GM12878 (cell line): Measurements from ENCODE around the gene NCOA6. TPM values are rescaled to one million over a fixed set of nuclear protein-coding genes. Genes with fewer than 3 reads are reported as not detected.

Experiments used
- ATAC-seq: fragments of 200-7000 bp; cut with Tn5 transposase; 3 replicates; pipeline ENCODE4 v1.9.1; 2020; ENCODE audit warnings: mild to moderate bottlenecking, moderate library complexity
- BruUV-seq: library from RNA; stranded (reverse); fragments of 400-500 nt; replicated peaks from 2 replicates; lab custom pipeline; 2021; lab: Mats Ljungman, UMichigan
- CTCF ChIA-PET: fragments of 300-600 bp; sonication (Branson Sonifier 250); formaldehyde crosslinking; extraction: SDS; loops from one replicate; lab custom pipeline; 2021; ENCODE audit warnings: inconsistent platforms; lab: Yijun Ruan, JAX
- POLR2A ChIA-PET: fragments of 350-600 bp; formaldehyde crosslinking; extraction: SDS; loops from one replicate; lab custom pipeline; 2021; ENCODE audit warnings: inconsistent platforms; lab: Charles Lee
- RAD21 ChIA-PET: fragments of 300-600 bp; sonication (Branson Sonifier 250); formaldehyde crosslinking; loops from one replicate; lab custom pipeline; 2023; ENCODE audit warnings: antibody characterized with exemption; ENCODE audit not compliant: unreplicated experiment; lab: Charles Lee
- SMC1A ChIA-PET: fragments of 300-600 bp; sonication (Branson Sonifier 250); formaldehyde crosslinking; loops from one replicate; lab custom pipeline; 2023; ENCODE audit not compliant: unreplicated experiment, uncharacterized antibody; lab: Charles Lee
- DNase-seq: peaks from one replicate; pipeline ENCODE4 v3.0.0-alpha.2; 2011; ENCODE audit warnings: low read depth, low spot score
- FAIRE-seq: peaks from 3 replicates; lab custom pipeline; 2011; peaks lifted over from hg19 to GRCh38; lab: Jason Lieb, UNC
- H2AFZ ChIP-seq: 2 replicates; pipeline ENCODE4 v1.6.0; 2011; ENCODE audit warnings: low read depth, low read length, control low read depth; ENCODE audit not compliant: control insufficient read depth
- H3K27ac ChIP-seq: 2 replicates; pipeline ENCODE4 v1.5.1; 2011; ENCODE audit warnings: control low read depth; ENCODE audit not compliant: control insufficient read depth, insufficient read depth
- H3K27me3 ChIP-seq, 2 experiments: replicated peaks in 1 of 2; 2 replicates each; pipeline versions ENCODE4 v1.6.0 to v1.6.1; 2011; ENCODE audit warnings: low read length in 1 of 2; ENCODE audit not compliant: control insufficient read depth in 2 of 2, insufficient read depth in 2 of 2
- H3K36me3 ChIP-seq, 2 experiments: 2 replicates each; pipeline ENCODE4 v1.5.1; 2011; ENCODE audit warnings: low read length in 1 of 2; ENCODE audit not compliant: control insufficient read depth in 2 of 2, insufficient read depth in 2 of 2
- H3K4me1 ChIP-seq: 2 replicates; pipeline ENCODE4 v1.6.1; 2011; ENCODE audit warnings: mild to moderate bottlenecking, low read length, moderate library complexity, mixed read lengths; ENCODE audit not compliant: control insufficient read depth, insufficient read depth
- H3K4me2 ChIP-seq: 2 replicates; pipeline ENCODE4 v1.6.0; 2011; ENCODE audit warnings: control low read depth; ENCODE audit not compliant: control insufficient read depth, insufficient read depth
- H3K4me3 ChIP-seq: fragments of 200-600 bp; sonication (generic); 2 replicates; pipeline ENCODE4 v1.5.1; 2016
- H3K79me2 ChIP-seq: 2 replicates; pipeline ENCODE4 v1.6.0; 2011; ENCODE audit warnings: low read length; ENCODE audit not compliant: control insufficient read depth, insufficient read depth
- H3K9ac ChIP-seq: 2 replicates; pipeline ENCODE4 v1.8.0; 2011; ENCODE audit warnings: low read length, control low read depth, mixed read lengths; ENCODE audit not compliant: control insufficient read depth, insufficient read depth
- H3K9me3 ChIP-seq: replicated peaks from 3 replicates; pipeline ENCODE4 v1.5.1; 2011; ENCODE audit warnings: mild to moderate bottlenecking, low read length; ENCODE audit not compliant: control insufficient read depth, insufficient read depth
- H4K20me1 ChIP-seq: 2 replicates; pipeline ENCODE4 v1.6.0; 2011; ENCODE audit not compliant: control insufficient read depth, insufficient read depth
- BCLAF1 ChIP-seq: fragments of 450-650 bp; IDR thresholded peaks from 2 replicates; pipeline ENCODE4 v1.6.1; 2017; ENCODE audit warnings: antibody characterized with exemption, mild to moderate bottlenecking, moderate library complexity
- CTCF ChIP-seq, 3 experiments: IDR thresholded peaks in 2 of 3; conservative IDR thresholded peaks in 1 of 3; 2 replicates each; pipeline ENCODE4 v1.5.1; 2011; ENCODE audit warnings: low read depth in 3 of 3, low read length in 3 of 3, mild to moderate bottlenecking in 3 of 3, control low read depth in 2 of 3, moderate library complexity in 2 of 3, inconsistent platforms in 1 of 3, mixed read lengths in 1 of 3; ENCODE audit not compliant: control insufficient read depth in 2 of 3, insufficient read depth in 1 of 3; ENCODE audit errors: extremely low read depth in 1 of 3
- EED ChIP-seq: sonication (generic); IDR thresholded peaks from 2 replicates; pipeline ENCODE4 v1.6.1; 2016; ENCODE audit warnings: antibody characterized with exemption, low read depth
- EZH2 ChIP-seq: IDR thresholded peaks from 2 replicates; pipeline ENCODE4 v1.6.1; 2012; ENCODE audit warnings: low read depth, mild to moderate bottlenecking, control low read depth, inconsistent platforms, low read length, borderline replicate concordance; ENCODE audit not compliant: control insufficient read depth
- JUND ChIP-seq: IDR thresholded peaks from 2 replicates; pipeline ENCODE4 v1.6.1; 2012; ENCODE audit warnings: low read depth, mild to moderate bottlenecking, low read length, improper control_type of control experiment, moderate library complexity
- NKRF ChIP-seq: fragments of 450-650 bp; conservative IDR thresholded peaks from 2 replicates; pipeline ENCODE4 v1.6.1; 2017; ENCODE audit warnings: mild to moderate bottlenecking, moderate library complexity
- POLR2AphosphoS5 ChIP-seq: IDR thresholded peaks from 2 replicates; pipeline ENCODE4 v1.6.1; 2011; ENCODE audit warnings: mild to moderate bottlenecking, low read length, inconsistent platforms
- ZNF687 ChIP-seq: fragments of 450-650 bp; IDR thresholded peaks from 2 replicates; pipeline ENCODE4 v1.6.1; 2017; ENCODE audit warnings: mild to moderate bottlenecking, moderate library complexity
- WGBS: methylation state at CpG from one replicate; pipeline ENCODE4 v1.1.6; 2016; ENCODE audit warnings: low lambda C conversion rate; ENCODE audit not compliant: insufficient replicate concordance, insufficient coverage; ENCODE audit errors: missing lambda C conversion rate; 5-methylcytosine and 5-hydroxymethylcytosine counted together
- in situ Hi-C: fragments of 300-500 bp; cut with MboI; formaldehyde crosslinking; loops from 9 replicates; pipeline ENCODE4 v1.14.3; 2018; ENCODE audit warnings: mixed read lengths
- intact Hi-C: fragments of 100-400 bp; cut with micrococcal nuclease; formaldehyde crosslinking; loops from one replicate; pipeline ENCODE4 v1.14.2; 2022; ENCODE audit not compliant: unreplicated experiment
- polyA plus RNA-seq, 11 experiments: library from polyadenylated mRNA; depleted of rRNA in 4 of 11; unstranded in 6 of 11; stranded (reverse) in 5 of 11; fragments of >200 nt; fragmentation: Nextera tagmentation in 4 of 11; fragmentation: Illumina TruSeq in 1 of 11; extraction: Ambion mirVana in 4 of 11; extraction: Trizol in 1 of 11; gene quantifications; 1 replicate in 1 of 11; 2 replicates in 10 of 11; pipeline versions ENCODE4 v1.2.1 to v1.2.3, GENCODE V29; 2011 to 2016; ENCODE audit warnings: inconsistent platforms in 2 of 11, missing spikeins in 2 of 11, low read depth in 1 of 11
- total RNA-seq, 4 experiments: library from RNA; depleted of rRNA in 3 of 4; stranded (reverse); fragments of >200 nt in 3 of 4; fragmentation: Illumina TruSeq in 1 of 4; extraction: Trizol in 1 of 4; gene quantifications; 2 replicates each; pipeline versions ENCODE4 v1.2.1 to v1.2.3, GENCODE V29; 2013 to 2021

The NCOA6 gene
- total and polyA plus RNA-seq, 10 of the 15 experiments (the other 5 are each of a cell fraction or from before 2014, with no cell fraction given) = 6.1 to 20.6 (median 12.6) TPM

GRCh38 chr20:34709831-34710567 lies 115.5 kb downstream of the NCOA6 start:
- H3K36me3 ChIP-seq = no peaks in the 10 kb centered on the region; a peak in 2 of 4 replicates
- ChIA-PET POLR2A (interaction anchor here (1.0 to 2.5 kb wide), 4 partner anchors 10 to 398 kb away, joined by 3 to 18 read pairs (median 9); no protein-coding TSS in a partner anchor), SMC1A (interaction anchor here (0.6 to 13.1 kb wide), 6 partner anchors 10 to 171 kb away, joined by 3 to 146 read pairs (median 14); no protein-coding TSS in a partner anchor), CTCF (interaction anchor here (0.7 to 10.2 kb wide), 11 partner anchors 10 to 500 kb away, joined by 3 to 118 read pairs (median 8); partner anchors contain the start of gene DYNLRB1), RAD21 (interaction anchor here (2.5 to 7.0 kb wide), 3 partner anchors 10 to 194 kb away, joined by 9 to 112 read pairs (median 25); partner anchors contain the start of gene DYNLRB1)
- intact Hi-C loops = loop anchor here (2.0 to 5.0 kb wide), 2 partner anchors 45 to 398 kb away; no protein-coding TSS in a partner anchor
- peak overlapping the region; percentile 78 for H3K4me2 ChIP-seq
- peak; percentile 51 for ATAC-seq
- H3K9ac ChIP-seq = peak overlapping the region; percentile 74
- 5% methylated on average over 59 of the region's 61 CpGs for WGBS
- H3K27ac ChIP-seq = peak overlapping the region; percentile 86
- peaks cover 4% of the 10 kb centered on the region for H3K79me2 ChIP-seq
- H3K27me3 ChIP-seq = no peaks in the 10 kb centered on the region
- peak overlapping the region; percentile 91 for H3K4me3 ChIP-seq
- no TSS peak for BruUV-seq
- FAIRE-seq = no peak
- in situ Hi-C loops = no loop called here
- H3K9me3 ChIP-seq = no peaks in the 10 kb centered on the region
- H4K20me1 ChIP-seq = no peaks in the 10 kb centered on the region
- peaks cover 23% of the 10 kb centered on the region for H3K4me1 ChIP-seq
- DNase-seq = no peak
- H2AFZ ChIP-seq = peak overlapping the region; percentile 88
- TF ChIP-seq JUND (no peak), CTCF (IDR thresholded peaks at IDR 0.05 in 2 of 3, conservative IDR thresholded peaks at IDR 0.05 in 1 of 3; ENCODE audit: control insufficient read depth in 2 of 3, extremely low read depth in 1 of 3, insufficient read depth in 1 of 3, low read depth in 3 of 3, low read length in 3 of 3) (peak; percentile 31 to 47 (median 41); a peak in 5 of 6 replicates), EED (0 out of 2 replicates have a peak, but pooled peaks have one; percentile 2), NKRF (peak; percentile 87), BCLAF1 (0 out of 2 replicates have a peak, but pooled peaks have one; percentile 30), EZH2 (no peak), POLR2AphosphoS5 (peak; percentile 40; the same call in 1 of the 2 replicates), ZNF687 (peak; percentile 80)
